ENCODE data around the gene SRP68. TPM values are rescaled to one million over a fixed set of nuclear protein-coding genes. Genes with fewer than 3 reads are reported as not detected.

The SRP68 gene
- total RNA-seq, 4 donors from 2014 or later = 32.2 to 43.4 (median 32.6) TPM

DNA sequence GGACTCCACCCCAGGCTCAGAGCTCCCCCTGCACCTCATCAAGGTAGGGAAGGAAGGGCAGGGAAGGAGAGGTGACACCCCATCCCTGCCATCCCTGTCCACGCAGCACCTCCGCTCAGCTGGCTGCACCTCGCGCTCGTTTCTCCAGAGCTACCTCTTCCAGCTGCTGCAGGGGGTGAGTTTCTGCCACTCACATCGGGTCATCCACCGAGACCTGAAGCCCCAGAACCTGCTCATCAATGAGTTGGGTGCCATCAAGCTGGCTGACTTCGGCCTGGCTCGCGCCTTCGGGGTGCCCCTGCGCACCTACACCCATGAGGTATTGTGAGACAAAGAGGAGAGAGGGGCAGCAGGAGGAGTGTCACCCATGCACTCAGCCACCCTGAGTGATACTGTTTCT is 70.2 kb downstream of the SRP68 start:
- H3K36me3 ChIP-seq = peaks cover 0 to 15% (median 0%) of the 10 kb centered on the region in 3 donors
- no peaks in the 10 kb centered on the region for H3K9me3 ChIP-seq
- H3K27me3 ChIP-seq = no peaks in the 10 kb centered on the region
- no peak for DNase-seq
- H3K27ac ChIP-seq = no peak overlapping the region
- peaks cover 0 to 59% (median 6%) of the 10 kb centered on the region in 4 donors for H3K4me1 ChIP-seq
- TF ChIP-seq CTCF (IDR thresholded peaks at IDR 0.05) (no peak), POLR2A (IDR thresholded peaks at IDR 0.05) (no peak)
- H3K4me3 ChIP-seq = no peak overlapping the region

DNA sequence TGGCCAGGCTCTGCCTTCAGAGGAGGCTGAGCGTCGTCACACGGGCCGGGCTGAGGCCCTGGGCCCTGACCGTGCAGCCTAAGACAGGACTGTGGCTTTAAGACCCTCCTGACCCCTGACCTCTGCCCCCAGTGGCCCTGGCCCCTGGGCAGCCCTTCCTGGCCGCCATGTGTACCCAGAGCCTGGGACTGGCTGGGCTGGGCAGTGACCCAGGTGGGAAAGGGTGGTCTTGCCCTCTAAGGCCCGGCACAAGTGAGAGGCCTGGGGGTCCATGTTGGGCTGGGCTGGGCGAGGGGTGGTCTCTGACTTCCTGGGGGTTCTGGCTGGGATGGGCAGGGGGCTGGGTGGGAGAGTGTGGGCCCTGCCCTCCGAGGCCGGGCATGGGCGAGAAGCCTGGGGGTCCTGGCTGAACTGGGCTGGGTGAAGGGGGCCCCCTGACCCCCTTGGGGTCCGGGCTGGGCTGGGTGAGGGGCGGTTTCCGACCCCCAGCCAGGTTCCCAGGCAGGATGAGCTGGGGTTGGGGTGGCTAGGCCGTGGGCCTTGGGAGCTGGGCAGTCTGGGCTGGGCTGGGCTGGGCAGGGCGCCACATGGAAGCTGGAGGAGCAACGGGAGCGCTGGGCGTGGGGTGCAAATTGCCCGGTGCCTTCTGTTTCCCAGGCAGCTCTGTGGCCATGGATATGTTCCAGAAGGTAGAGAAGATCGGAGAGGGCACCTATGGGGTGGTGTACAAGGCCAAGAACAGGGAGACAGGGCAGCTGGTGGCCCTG is 71.4 kb downstream of the SRP68 start, which contains the start of gene CDK3:
Gene CDK3 (plus strand): TSS at position 101 of the 767 bp plus-strand sequence. CDS start 571 bp downstream, at position 672.
- Histone ChIP-seq H3K36me3 (peaks cover 0 to 15% (median 0%) of the 10 kb centered on the region in 3 donors), H3K4me1 (peaks cover 0 to 70% (median 9%) of the 10 kb centered on the region in 4 donors), H3K27me3 (no peaks in the 10 kb centered on the region), H3K27ac (peak within 1 kb of the TSS in 1 of 4 donors; percentile 63), H3K4me3 (no peak within 1 kb of the TSS), H3K9me3 (no peaks in the 10 kb centered on the region)
- DNase-seq = no peak
- TF ChIP-seq CTCF (IDR thresholded peaks at IDR 0.05) = no peak
- TF ChIP-seq POLR2A (IDR thresholded peaks at IDR 0.05) = no peak

DNA sequence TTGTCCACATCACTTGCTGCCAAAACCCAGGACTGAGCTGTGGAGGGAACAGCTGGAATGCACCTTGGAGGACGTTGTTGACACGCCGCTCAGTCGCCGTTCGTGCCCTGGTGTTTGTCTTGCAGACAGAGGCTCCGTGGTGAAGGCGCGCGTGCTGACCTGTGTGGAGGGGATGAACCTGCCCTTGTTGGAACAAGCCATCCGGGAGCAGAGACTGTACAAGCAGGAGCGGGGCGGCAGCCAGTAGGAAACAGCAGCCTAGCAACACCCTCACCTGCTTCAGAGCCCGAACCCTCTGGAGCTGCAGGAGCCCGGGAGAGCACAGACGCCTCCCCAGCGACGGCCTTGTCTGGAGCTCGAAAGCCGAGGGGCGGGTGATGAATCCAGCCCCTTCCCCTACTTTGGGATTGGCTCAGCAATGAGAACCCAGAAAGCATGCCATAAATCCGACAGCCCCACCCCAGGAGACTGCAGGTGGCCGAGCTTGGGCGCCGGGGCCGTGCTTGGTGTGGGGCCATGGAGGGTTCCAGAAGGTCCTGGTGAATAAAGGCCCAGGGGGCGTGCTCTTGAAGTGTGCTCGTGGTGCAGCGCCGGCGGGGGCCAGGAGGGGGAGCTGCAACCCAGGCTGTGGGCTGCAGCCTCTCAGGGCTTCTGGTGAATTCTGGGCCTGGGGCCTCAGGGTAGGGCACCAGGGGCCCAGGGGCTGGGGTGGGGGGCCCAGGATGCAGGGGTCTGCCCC is 72.1 kb downstream of the SRP68 start:
- Histone ChIP-seq H3K4me3 (no peak overlapping the region), H3K27ac (no peak overlapping the region), H3K36me3 (peaks cover 0 to 15% (median 0%) of the 10 kb centered on the region in 3 donors), H3K4me1 (peaks cover 0 to 75% (median 9%) of the 10 kb centered on the region in 4 donors), H3K9me3 (no peaks in the 10 kb centered on the region), H3K27me3 (no peaks in the 10 kb centered on the region)
- TF ChIP-seq CTCF (IDR thresholded peaks at IDR 0.05) (peak; percentile 29 to 77 (median 58)), POLR2A (IDR thresholded peaks at IDR 0.05) (no peak)
- peak; percentile 40 to 80 (median 75) for DNase-seq

DNA sequence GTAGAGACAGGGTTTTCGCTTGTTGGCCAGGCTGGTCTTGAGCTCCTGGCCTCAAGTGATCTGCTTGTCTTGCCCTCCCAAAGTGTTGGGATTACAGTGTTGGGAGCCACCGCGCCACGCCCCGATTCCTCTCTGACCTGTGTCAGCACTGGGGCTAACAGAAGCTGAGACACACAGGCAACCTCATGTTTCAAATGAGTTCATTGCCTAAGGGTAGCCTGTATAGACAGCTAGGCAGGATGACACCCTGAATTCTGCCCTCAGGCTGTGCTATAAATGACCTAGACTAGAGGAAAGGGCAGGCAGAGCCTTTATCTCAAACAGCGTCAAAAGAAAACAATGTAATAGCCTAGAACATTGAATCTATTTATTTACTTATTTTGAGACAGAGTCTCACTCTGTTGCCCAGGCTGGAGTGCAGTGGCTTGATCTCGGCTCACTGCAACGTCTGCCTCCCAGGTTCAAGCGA is 74.0 kb downstream of the SRP68 start:
- no peak for DNase-seq
- TF ChIP-seq POLR2A (IDR thresholded peaks at IDR 0.05) (peak in 1 of 2 donors; percentile 16), CTCF (IDR thresholded peaks at IDR 0.05) (no peak)
- no peaks in the 10 kb centered on the region for H3K9me3 ChIP-seq
- H3K4me3 ChIP-seq = no peak overlapping the region
- H3K36me3 ChIP-seq = peaks cover 0 to 12% (median 0%) of the 10 kb centered on the region in 3 donors
- peaks cover 0 to 59% (median 9%) of the 10 kb centered on the region in 4 donors for H3K4me1 ChIP-seq
- peak overlapping the region in 3 of 4 donors; percentile 41 to 92 (median 88) for H3K27ac ChIP-seq
- no peaks in the 10 kb centered on the region for H3K27me3 ChIP-seq

DNA sequence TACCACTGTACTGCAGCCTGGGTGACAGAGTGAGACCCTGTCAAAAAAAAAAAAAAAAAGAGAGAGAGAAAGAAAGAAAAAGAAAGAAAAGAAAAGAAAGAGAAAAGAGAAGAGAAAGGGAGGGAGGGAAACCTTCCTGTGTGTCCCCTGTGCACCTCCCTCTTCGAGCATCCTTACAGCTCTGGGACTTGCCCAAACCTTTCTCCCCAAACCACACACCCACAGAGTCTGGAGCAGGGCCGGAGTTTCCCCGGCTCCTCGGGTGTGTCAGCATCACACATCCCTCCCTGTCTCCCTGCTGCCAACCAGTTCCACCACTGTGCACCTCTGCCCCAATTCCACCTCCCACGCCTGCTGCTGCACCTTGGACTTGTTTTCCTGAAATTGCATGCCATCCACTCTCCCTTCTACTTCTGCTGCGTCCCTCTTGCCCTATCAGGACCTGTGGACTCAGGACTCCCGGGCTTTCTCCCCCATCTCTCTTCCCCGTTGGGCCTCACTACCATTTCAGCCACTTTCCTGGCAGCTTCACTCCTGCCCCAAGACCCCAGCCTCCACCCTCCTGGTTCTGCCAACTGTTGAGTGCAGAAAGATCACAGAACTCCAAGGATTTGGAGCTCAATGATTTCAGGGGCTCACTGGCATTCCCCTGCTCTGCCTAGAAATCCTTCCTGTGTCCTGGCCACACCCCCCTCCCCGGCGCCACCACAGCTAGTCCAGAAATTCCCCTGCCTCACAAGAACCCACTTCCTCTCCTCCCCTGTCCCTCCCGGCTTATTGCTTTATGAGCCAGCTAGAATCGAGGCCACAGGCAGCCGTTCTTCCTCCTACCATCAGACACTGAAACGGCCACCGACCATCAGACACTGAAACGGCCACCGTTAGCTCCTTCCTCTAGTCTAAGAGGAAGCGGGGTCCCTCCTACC is 75.4 kb downstream of the SRP68 start:
- Histone ChIP-seq H3K4me1 (peaks cover 0 to 53% (median 9%) of the 10 kb centered on the region in 4 donors), H3K27me3 (no peaks in the 10 kb centered on the region), H3K9me3 (no peaks in the 10 kb centered on the region), H3K27ac (peak overlapping the region; percentile 41 to 92 (median 67)), H3K36me3 (peaks cover 0 to 7% (median 0%) of the 10 kb centered on the region in 3 donors), H3K4me3 (peak overlapping the region in 1 of 4 donors; percentile 8)
- peak; percentile 62 to 84 (median 84) for DNase-seq
- peak in 1 of 2 donors; percentile 47 for TF ChIP-seq POLR2A (IDR thresholded peaks at IDR 0.05)
- no peak for TF ChIP-seq CTCF (IDR thresholded peaks at IDR 0.05)

Measured in Peyer's patch (tissue), 4 donors.